ENCODE data around the gene PPFIBP1. TPM values are rescaled to one million over a fixed set of nuclear protein-coding genes. Genes with fewer than 3 reads are reported as not detected.

PPFIBP1 gene
- total and polyA plus RNA-seq, 2 of the 13 experiments (the other 11 are each of a cell fraction or from before 2014, with no cell fraction given), result 16.2 to 21.8 TPM

DNA sequence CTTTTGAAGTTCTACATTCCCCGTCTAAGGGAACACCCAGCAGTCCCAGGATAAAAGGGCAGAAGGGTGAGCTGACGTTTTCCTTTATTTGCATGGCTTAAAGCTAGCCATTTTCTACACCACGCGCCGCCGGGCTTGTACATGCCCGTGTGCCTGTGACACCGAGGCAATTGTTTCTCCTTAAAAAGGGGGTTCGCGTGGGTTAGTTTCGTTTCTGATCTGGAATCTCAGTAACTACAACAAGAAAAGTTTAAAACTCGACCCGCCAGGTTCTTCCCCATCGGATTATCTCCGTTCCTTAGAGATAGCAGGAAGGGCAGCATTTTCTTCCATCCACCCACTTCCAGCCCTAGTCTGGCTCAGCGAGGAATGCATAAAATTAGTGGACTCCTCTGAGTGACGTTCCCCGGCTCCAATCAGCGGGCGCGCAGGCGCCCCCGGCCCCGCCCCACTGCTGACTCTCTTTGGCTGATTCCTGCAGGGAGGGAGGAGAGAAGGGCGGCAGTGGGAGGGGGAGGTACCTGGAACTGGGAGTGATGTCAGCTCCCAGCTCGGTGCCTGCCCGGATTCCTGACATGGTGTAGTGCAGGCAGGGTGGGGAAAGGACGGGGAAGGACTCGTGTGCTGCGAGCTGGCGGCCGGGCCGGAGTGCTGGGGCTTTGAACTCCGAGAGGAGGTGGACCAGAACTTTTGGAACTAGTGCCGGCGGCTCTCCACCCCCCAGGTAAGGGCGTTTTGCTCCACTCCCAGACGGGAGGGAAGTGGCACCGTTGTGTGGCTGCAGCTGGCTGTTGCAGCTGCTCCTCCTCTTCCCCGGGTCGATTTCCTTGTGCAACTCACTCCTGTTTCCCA lies at the start of gene PPFIBP1 (continued):
- TF ChIP-seq NCOA2 (CRISPR knock-in tag; IDR thresholded peaks at IDR 0.05) (no peak), CAMTA2 (CRISPR knock-in tag; IDR thresholded peaks at IDR 0.05; ENCODE audit: borderline replicate concordance) (no peak), MEIS1 (CRISPR knock-in tag; IDR thresholded peaks at IDR 0.05; ENCODE audit: borderline replicate concordance) (peak; percentile 52; the same call in 1 of the 2 replicates), GPN1 (CRISPR knock-in tag; IDR thresholded peaks at IDR 0.05; ENCODE audit: borderline replicate concordance) (no peak), PRDM4 (CRISPR knock-in tag; IDR thresholded peaks at IDR 0.05; ENCODE audit: borderline replicate concordance) (no peak), KLF16 (CRISPR knock-in tag; IDR thresholded peaks at IDR 0.05) (peak in 1 of 2 experiments; percentile 69; a peak in 1 of 4 replicates), JUND (CRISPR knock-in tag; IDR thresholded peaks at IDR 0.05) (no peak), KDM3A (CRISPR knock-in tag; IDR thresholded peaks at IDR 0.05; ENCODE audit: low read depth) (no peak), ARID3A (IDR thresholded peaks at IDR 0.05; ENCODE audit: low read depth, low read length) (no peak), CBX2 (IDR thresholded peaks at IDR 0.05; ENCODE audit: low read depth, low read length) (no peak), CBX2 (CRISPR knock-in tag; IDR thresholded peaks at IDR 0.05; ENCODE audit: low read depth) (no peak), MED1 (CRISPR knock-in tag; IDR thresholded peaks at IDR 0.05) (peak; percentile 28; the same call in 1 of the 2 replicates), SNAI1 (CRISPR knock-in tag; IDR thresholded peaks at IDR 0.05; ENCODE audit: borderline replicate concordance) (no peak)
- TF ChIP-seq, protein P1, sequence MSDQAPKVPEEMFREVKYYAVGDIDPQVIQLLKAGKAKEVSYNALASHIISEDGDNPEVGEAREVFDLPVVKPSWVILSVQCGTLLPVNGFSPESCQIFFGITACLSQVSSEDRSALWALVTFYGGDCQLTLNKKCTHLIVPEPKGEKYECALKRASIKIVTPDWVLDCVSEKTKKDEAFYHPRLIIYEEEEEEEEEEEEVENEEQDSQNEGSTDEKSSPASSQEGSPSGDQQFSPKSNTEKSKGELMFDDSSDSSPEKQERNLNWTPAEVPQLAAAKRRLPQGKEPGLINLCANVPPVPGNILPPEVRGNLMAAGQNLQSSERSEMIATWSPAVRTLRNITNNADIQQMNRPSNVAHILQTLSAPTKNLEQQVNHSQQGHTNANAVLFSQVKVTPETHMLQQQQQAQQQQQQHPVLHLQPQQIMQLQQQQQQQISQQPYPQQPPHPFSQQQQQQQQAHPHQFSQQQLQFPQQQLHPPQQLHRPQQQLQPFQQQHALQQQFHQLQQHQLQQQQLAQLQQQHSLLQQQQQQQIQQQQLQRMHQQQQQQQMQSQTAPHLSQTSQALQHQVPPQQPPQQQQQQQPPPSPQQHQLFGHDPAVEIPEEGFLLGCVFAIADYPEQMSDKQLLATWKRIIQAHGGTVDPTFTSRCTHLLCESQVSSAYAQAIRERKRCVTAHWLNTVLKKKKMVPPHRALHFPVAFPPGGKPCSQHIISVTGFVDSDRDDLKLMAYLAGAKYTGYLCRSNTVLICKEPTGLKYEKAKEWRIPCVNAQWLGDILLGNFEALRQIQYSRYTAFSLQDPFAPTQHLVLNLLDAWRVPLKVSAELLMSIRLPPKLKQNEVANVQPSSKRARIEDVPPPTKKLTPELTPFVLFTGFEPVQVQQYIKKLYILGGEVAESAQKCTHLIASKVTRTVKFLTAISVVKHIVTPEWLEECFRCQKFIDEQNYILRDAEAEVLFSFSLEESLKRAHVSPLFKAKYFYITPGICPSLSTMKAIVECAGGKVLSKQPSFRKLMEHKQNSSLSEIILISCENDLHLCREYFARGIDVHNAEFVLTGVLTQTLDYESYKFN (CRISPR knock-in tag; conservative IDR thresholded peaks at IDR 0.05), result no peak; the same call in 1 of the 2 replicates
- TF ChIP-seq, protein P2, sequence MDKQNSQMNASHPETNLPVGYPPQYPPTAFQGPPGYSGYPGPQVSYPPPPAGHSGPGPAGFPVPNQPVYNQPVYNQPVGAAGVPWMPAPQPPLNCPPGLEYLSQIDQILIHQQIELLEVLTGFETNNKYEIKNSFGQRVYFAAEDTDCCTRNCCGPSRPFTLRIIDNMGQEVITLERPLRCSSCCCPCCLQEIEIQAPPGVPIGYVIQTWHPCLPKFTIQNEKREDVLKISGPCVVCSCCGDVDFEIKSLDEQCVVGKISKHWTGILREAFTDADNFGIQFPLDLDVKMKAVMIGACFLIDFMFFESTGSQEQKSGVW (CRISPR knock-in tag; IDR thresholded peaks at IDR 0.05; ENCODE audit: borderline replicate concordance), result no peak
- TF ChIP-seq, protein P3, sequence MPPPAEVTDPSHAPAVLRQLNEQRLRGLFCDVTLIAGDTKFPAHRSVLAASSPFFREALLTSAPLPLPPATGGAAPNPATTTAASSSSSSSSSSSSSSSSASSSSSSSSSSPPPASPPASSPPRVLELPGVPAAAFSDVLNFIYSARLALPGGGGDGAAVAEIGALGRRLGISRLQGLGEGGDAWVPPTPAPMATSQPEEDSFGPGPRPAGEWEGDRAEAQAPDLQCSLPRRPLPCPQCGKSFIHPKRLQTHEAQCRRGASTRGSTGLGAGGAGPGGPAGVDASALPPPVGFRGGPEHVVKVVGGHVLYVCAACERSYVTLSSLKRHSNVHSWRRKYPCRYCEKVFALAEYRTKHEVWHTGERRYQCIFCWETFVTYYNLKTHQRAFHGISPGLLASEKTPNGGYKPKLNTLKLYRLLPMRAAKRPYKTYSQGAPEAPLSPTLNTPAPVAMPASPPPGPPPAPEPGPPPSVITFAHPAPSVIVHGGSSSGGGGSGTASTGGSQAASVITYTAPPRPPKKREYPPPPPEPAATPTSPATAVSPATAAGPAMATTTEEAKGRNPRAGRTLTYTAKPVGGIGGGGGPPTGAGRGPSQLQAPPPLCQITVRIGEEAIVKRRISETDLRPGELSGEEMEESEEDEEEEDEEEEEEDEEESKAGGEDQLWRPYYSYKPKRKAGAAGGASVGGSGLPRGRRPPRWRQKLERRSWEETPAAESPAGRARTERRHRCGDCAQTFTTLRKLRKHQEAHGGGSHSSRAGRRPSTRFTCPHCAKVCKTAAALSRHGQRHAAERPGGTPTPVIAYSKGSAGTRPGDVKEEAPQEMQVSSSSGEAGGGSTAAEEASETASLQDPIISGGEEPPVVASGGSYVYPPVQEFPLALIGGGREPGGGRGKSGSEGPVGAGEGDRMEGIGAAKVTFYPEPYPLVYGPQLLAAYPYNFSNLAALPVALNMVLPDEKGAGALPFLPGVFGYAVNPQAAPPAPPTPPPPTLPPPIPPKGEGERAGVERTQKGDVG (CRISPR knock-in tag; IDR thresholded peaks at IDR 0.05; ENCODE audit: borderline replicate concordance), result no peak
